ENCODE results near the gene PSMB8.
A peak's percentile ranks its signal among the peaks of the same experiment; 100 is the strongest.

PSMB8 gene

DNA sequence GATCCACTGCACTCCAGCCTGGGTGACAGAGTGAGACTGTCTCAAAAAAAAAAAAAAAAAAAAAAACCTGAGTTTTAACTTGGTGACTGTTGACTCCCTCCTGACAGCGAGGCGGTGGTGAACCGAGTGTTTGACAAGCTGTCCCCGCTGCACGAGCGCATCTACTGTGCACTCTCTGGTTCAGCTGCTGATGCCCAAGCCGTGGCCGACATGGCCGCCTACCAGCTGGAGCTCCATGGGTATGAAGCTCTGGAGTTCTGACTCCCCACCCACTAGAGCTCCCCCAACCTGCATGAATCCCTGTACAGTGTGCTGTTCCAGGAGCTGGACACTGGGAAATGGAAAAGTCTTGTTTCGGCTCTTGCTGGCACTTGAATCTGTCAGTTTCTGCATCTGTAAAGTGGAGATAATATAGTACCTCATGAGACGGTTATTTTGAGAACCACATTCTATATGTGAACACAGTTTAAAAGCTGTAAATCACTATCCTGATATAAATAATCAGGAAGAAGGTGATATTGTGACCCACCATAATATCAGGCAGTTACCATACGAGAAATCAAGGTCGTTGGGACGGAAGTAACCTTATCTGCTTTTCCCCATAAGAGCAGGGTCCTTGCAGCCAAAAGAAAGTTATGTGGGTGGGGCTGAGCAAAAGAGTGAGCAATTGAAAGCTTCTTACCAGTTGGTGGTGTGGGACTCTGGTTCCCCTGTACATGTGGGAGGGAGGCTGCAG lies 13.5 kb upstream of the PSMB8 start:
- no peak for DNase-seq (ENCODE audit: low read depth in 2 of 2)

DNA sequence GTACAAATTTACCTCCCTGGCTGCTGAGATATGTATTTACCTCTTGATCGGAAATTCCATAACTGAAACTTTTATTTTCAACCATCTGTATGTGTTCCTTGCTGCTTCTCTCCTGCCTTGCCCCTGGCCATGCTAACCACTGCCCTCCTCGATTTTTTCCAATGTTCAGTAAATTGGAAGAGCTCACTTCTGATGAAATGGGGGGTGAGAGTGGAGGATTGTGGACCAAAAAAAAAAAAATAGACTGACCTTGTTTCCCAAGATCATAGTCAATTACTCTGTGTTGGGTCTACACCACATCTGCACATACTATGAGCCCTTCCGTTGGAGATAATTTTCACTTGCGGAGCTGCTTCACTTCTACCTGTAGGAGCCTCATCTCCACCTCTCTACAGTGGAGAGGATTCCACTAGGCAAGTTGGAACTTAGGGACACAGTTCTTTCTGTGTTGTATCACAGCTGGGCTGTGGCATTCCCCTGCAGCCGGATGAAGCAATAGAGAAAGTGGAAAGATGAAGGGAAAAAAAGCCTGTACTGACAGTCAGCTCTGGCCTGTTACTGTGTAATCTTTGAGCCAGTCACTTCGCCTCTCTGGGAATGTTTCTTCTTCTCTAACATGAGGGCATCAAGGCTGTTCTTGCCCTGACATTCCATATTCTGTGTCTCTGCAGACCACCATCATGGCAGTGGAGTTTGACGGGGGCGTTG lies 11.8 kb upstream of the PSMB8 start:
- no peak for DNase-seq (ENCODE audit: low read depth in 2 of 2)

DNA sequence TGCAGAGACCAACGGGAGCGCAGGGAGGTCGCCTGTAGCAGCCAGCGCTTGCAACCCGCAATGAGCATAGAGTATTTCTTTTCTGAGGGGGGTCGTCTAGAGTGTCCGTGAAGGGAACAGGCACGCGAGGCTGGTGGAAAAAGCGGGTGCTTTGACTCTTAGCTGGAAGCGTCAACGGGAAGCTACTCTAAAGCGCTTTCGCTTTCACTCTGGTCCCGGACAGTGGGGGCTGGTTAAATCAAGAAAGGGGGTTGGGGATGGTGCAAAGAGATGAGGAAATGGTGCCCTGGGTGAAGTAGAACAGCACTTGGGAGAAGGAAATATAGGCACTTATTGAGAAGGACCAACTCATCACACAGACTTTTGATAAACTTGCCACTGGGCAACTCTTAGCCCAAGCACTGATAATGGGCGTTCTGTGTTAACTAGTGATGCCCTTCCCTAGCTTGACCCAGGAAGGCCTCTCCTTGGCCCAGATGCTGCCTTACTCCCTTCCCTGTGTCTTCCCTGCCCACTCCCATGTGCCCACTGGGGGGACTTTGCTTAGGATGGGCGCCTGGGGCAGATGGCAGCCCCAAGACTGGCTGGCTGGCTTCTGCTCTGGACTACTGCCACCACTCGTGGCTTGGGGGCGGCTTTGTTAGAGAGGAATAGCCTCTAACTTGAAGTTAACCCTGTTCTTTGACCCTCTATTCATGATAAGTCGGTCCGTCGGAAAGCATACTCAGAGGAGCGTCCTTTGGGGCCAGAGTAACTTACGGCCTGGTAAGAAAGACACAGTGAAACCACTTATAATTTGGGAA lies 10.7 kb upstream of the PSMB8 start:
- DNase-seq (ENCODE audit: low read depth in 2 of 2) = peak in 1 of 2 donors; percentile 34

DNA sequence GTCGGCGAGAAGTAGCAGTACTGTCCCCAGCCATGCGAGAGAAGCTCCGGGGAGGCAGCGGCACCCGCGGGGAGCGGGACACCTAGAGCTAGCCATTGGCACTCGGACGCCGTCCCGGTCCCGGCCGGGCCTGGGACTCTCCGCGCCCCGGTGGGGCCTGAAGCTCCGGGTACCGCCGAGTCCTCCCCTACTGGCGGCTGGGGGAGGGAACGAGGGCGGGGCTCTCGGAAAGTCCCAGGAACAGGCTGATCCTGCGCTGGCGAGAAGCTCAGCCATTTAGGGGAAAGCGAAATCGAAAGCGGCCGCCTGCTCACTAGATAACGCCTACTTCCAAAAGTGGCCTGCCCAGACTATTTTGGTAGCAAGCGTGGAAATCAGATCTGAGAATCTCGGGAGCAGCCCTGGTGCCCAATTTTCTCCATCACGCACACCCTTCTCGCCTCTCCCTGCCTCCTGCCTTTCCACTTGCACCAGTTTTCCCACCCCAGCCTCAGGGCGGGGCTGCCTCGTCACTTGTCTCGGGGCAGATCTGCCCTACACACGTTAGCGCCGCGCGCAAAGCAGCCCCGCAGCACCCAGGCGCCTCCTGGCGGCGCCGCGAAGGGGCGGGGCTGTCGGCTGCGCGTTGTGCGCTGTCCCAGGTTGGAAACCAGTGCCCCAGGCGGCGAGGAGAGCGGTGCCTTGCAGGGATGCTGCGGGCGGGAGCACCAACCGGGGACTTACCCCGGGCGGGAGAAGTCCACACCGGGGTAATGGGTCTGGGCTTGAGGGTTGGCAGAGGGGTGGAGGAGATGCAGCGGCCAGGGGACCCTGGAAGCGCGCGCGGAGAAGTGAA lies 9.9 kb upstream of the PSMB8 start, which contains the start of the genes PSMB9 and TAP1:
PSMB9 (plus strand) TSS at position 652 of the 835 bp plus-strand sequence; CDS start at position 690, 38 bp downstream.
TAP1 (minus strand) TSS at position 164 of the 835 bp plus-strand sequence; CDS start at position 96, 68 bp downstream.
- DNase-seq (ENCODE audit: low read depth in 2 of 2) = peak; percentile 89 to 95

DNA sequence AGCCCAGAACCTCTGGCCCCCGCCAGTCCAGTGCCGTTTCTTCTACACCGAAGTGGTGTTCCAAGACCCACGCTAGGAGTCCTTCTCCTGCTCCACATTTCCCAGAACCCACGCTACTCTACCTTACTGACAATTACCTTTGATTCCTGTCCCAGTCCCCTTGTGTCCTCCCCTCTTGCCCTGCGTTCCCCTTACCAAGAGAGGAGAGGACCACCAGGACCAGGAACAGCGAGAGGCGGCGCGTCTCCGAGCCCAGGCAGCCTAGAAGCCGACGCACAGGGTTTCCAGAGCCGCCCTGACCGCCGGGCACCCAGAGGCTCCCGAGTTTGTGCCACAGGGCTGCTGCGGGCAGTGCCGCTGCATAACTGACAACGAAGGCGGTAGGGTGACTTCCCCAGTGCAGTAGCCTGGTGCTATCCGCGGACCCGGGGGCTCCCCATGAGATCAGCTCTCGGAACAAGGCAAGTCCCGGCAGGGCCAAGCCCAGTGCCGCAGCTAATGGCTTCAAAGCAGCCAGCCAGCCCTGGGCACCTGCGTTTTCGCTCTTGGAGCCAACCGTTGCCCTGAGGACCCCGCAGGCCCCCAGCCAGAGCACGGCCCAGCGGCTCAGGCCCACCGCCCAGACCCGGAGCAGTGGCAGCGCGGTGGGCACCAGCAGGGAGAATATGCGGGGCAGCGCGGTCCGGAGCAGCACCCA lies 9.1 kb upstream of the PSMB8 start:
- peak in 1 of 2 donors; percentile 47 for DNase-seq (ENCODE audit: low read depth in 2 of 2)

DNA sequence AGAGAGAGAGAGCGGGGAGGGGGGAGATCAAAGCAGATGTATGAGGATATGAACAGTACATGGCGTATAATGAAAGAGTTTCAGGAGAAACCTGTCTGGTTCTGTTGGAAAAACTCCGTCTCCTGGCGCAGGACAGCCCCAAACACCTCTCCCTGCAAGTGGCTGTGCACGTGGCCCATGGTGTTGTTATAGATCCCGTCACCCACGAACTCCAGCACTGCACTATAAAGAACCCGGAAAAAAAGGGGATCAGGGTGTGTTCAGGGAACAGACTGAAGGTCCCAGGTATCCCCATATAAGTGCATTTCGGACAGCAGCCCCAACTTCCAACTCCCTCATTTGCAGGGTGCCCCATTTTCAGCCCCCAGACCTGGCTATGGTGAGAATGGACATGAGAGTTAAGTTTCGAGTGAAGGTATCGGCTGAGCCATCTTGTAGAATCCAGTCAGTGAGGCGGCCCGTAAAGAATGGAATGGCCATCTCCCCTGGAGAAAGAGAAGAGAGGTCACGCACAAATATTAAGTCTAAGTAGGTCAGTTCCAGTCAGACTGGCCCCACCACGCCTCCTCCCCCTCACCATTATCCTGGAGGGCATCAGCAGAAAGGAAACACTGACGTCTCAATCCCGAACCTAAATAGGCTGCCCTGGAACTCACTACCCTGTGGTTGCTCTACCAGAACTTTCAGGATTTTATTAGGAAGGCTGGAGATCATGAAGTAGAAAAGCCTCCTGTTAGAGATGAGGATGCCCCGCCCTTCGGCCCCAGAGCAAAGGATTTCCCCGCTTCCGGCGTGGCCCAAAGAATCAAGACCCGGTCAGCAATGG lies 8.4 kb upstream of the PSMB8 start:
- DNase-seq (ENCODE audit: low read depth in 2 of 2) = no peak

DNA sequence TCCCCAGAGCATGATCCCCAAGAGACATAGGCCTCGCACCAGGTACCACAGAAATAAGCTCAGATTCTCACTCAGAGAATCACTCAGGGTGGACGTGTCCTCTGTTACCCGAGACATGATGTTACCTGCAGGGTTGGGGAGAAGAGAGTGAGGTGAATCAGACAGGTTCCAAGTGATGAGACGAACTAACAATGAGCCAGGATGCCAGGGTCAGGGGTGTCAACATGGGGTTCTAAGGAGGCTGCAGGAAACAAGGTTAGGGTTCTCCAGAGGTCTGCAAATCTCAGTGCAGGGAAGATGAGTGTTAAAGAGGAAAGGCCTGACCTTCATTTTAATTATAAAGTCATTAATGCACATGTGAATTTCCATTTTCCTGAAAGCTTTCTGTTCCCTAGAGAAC lies 7.2 kb upstream of the PSMB8 start:
- DNase-seq (ENCODE audit: low read depth in 2 of 2) = no peak

DNA sequence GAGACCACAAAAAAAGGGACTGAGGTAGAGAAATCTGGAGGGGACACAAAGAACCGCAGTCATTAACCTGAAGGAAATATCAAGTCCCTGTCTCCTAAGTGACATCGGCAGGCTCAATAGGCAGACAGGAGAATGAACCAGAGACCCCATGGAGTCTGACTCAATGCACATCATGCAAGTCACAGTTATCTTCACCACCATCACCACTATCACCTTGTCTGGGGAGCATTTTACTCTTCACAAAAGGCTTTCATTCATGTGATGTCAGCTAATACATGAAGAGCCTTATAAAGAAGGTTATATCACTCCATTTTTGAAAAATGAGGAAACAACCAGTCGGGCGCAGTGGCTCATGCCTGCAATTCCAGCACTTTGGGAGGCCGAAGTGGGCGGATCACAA lies 5.3 kb upstream of the PSMB8 start:
- DNase-seq (ENCODE audit: low read depth in 2 of 2) = no peak

DNA sequence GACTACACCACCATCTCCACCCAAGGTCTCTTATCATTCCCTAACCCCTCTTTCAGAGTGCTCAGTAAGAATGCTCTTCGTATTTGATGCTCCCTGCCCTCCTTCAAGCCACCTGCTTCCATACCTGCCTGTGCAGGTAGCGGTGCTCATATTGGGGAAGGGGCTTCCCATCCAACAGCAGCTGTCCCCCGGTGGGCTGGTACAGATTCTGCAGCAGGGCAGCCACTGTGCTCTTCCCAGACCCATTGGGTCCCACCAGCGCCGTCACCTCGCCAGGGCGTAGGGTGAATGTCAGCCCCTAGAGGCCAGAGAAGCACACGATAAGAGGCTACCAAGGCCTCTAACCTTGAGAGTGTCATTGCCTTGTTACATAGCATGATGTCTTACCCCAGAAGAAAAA lies 3.9 kb upstream of the PSMB8 start:
- no peak for DNase-seq (ENCODE audit: low read depth in 2 of 2)

DNA sequence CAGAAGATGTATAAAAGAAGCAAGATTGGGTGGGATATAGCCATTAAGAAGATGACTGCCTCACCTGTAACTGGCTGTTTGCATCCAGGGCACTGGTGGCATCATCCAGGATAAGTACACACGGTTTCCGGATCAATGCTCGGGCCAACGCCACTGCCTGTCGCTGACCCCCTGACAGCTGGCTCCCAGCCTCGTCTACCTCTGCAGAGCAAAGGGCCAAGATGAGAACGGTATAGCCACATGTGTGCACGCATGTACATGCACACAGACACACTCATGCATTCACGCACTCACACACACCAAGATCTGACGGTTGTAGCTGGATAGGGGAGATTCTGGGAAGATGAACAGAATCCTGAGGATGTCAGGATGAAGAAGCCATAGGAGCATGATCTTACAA lies 3.2 kb upstream of the PSMB8 start:
- DNase-seq (ENCODE audit: low read depth in 2 of 2) = no peak

DNA sequence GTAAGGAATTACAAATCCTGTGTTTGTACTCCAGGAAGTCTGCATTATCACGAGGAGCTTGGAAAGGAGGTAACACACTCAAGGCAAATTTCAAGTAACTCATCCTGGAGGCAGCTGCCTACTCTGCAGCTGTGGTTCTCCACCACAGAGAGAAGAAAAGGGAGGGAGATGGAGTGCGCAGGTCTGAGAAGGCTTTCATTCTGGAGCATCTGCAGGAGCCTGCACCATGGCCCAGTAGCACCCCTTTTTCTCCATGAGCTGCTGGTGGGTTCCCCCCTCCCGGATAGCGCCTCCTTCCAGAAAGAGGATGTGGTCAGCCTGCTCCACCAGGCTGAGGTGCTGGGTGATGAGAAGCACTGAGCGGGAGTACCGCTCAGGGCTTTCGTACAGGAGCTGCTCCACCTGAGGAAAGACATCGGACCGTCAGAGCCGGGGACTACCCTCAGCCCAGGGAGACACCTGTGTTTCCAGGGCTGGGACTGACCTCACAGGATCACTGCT lies 1.6 kb upstream of the PSMB8 start:
- no peak for DNase-seq (ENCODE audit: low read depth in 2 of 2)

DNA sequence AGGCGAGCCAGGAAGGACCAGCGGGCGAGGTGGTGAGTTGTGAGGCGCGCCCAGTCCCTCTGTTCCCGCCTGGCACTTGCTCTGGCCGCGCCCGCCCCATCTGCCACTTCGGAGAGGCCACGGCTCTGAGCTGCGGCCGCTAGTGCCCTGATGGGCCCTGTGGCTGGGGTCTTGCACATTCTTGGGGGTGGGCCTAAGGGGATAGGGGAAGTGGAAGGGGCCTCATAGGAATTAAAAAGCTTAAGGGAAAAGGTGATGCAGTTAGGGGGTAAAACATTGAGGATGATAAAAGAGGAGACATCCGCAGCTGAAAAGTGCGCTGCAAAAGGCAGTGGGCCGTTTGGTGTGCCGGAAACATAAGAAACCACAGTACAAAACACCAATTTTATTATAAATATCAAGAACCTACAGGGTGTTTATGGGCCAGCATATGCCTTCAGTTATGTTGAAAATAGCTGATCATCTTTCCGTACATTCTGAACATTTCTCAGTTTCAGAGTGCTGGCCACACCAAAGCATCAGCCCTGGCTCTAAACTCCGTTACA lies 1.1 kb upstream of the PSMB8 start:
- no peak for DNase-seq (ENCODE audit: low read depth in 2 of 2)

DNA sequence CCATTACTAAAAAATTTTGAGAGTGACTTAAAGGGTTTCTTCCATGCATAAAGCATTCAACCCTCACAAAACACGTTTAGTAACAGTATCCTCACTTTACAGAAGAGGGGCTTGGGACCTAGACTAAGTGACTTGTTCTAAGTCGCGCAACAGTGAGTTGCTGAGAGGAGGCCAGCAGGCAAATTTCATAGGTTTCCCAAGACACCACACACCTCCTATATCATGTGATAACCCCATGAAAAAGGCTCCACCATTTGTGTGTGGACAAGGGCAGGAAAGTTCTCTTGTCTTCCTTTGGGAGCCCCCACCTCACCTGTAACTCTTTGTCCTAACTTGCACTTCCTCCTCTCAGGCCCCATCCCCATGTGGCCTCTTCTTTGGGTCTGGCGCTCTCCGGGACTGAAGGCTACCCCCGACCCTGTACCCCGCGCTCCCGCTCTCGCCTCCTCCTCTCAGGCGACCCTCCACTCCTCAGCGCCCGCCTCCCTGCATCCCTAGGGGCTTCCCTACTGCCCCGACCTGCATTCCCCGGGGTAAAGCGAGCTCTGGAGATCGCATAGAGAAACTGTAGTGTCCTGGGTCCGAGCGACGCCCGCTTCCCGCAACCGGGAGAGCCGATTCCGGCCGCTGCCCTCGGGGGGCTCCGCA lies 392 bp downstream of the PSMB8 start:
- no peak for DNase-seq (ENCODE audit: low read depth in 2 of 2)

DNA sequence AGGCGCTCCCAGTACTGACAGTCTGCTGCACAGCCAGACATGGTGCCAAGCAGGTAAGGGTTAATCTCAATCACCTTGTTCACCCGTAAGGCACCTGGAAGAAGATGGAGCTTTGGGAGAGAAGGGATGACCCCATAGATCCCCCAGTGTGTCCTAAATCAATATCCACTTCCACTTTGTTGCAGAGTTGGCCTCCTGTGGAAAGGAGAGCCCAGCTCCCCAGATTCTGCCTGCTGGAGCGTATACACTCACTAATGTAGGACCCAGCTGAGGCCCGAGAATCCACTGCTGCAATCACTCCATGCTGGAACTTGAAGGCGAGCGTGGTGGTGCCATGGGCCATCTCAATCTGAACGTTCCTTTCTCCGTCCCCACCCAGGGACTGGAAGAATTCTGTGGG lies 1.2 kb downstream of the PSMB8 start:
- no peak for DNase-seq (ENCODE audit: low read depth in 2 of 2)

DNA sequence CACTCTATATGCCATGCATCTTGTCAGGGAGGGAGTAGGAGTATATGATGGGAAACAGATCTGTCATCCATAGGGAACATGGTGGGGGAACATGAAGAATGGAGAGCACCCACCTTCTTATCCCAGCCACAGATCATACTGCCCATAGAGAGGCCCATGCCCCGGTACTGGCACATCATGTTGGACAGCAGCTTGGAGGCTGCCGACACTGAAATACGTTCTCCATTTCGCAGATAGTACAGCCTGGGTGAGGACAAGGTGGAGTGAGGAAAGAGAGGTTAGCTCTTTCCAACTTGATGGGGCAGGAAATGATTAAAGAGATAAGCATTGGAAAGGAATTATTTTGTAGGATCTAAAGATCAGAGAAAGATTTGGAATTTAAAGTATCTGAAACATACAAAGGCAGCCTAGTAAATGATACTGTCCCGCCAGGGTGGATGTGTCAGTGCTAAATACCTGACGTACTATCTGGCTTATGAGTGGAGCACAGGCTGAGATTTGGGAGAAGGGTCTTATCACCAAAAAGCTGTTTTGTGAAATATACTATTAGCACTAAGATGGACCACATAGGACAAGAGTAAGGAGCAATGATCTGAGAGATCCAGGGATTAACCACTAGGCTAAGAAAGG lies 1.7 kb downstream of the PSMB8 start:
- DNase-seq (ENCODE audit: low read depth in 2 of 2) = no peak

DNA sequence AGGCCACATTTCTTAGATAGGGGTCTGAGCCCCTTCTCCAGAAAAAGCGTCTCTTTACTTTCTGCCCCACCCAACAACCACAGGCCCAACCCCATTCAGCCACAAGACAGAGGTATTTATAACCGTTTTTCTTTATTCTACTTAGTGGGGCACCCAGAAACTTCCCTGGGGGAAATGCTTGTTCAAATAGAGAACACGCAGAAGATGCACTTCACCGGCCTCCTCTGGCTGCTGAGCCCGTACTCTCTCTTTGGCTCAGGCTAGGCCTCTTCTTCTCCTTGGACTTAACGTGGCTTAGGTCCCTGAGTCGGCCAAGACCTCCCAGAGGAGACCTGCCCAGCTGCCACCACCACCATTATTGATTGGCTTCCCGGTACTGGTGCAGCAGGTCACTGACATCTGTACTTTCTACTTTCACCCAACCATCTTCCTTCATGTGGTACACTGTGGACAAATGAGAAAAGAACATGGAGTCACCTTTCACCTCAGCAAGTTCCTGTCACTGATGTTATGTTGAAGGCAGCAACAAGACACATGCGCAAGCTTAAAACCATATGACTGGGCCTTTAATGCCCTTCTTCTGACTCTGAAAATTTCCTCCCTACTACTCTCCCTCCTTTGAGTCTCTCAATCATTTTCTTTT lies 3.1 kb downstream of the PSMB8 start:
- DNase-seq (ENCODE audit: low read depth in 2 of 2) = peak in 1 of 2 donors; percentile 19

DNA sequence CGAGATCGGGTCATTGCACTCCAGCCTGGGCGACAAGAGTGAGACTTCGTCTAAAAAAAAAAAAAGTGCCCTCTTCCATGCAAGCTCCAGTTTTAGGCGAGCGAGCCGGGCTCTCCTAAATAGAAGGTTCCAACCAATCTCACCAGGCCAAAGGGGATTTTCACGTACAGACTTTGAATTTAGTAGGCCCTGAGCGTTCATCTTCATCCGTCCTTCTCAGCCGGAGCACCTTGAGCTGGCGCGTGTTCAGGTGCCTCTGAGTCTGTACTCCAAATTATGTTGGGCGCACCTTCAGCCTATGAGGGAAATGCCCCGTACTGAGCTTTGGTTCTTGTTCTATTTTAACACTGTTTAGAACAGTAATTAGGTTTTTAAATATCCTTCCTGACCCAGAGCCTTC lies 4.5 kb downstream of the PSMB8 start:
- no peak for DNase-seq (ENCODE audit: low read depth in 2 of 2)

All from stimulated activated CD8-positive, alpha-beta memory T cell treated with anti-CD3 and anti-CD28 coated beads, Interleukin-2, amount 100 ng/mL, for 48 hours (primary cell).